IMR-90 (cell line): ENCODE data around the gene TMEM8B. TPM values are rescaled to one million over a fixed set of nuclear protein-coding genes. Genes with fewer than 3 reads are reported as not detected.

Experiments used
- ATAC-seq: fragments of 200-7000 bp; cut with Tn5 transposase; 2 replicates; pipeline ENCODE4 v1.9.1; 2020; ENCODE audit warnings: low read depth, mild to moderate bottlenecking, moderate library complexity
- BruUV-seq: library from RNA; stranded (reverse); fragments of 400-500 nt; replicated peaks from 2 replicates; lab custom pipeline; 2021; lab: Mats Ljungman, UMichigan
- CTCF ChIA-PET: fragments of 300-600 bp; formaldehyde crosslinking; extraction: SDS; loops from one replicate; lab custom pipeline; 2021; ENCODE audit warnings: antibody characterized with exemption; lab: Yijun Ruan, JAX
- POLR2A ChIA-PET: fragments of 300-600 bp; sonication (Branson Sonifier 250); formaldehyde crosslinking; loops from one replicate; lab custom pipeline; 2022; ENCODE audit warnings: antibody characterized with exemption; ENCODE audit not compliant: unreplicated experiment; lab: Charles Lee
- DNase-seq: peaks from one replicate; pipeline ENCODE4 v3.0.0; 2013
- H2AFZ ChIP-seq: replicated peaks from 2 replicates; pipeline ENCODE3; 2013; ENCODE audit warnings: low read length, mild to moderate bottlenecking; ENCODE audit not compliant: poor library complexity
- H2AK5ac ChIP-seq: 2 replicates; pipeline ENCODE4 v1.6.1; 2013; ENCODE audit warnings: low read depth, low read length, inconsistent platforms
- H2AK9ac ChIP-seq: replicated peaks from 2 replicates; pipeline ENCODE3; 2013; ENCODE audit warnings: mild to moderate bottlenecking, low read depth, low read length, moderate library complexity; ENCODE audit not compliant: poor library complexity
- H2BK120ac ChIP-seq: 2 replicates; pipeline ENCODE4 v1.6.1; 2013; ENCODE audit warnings: low read depth, low read length, inconsistent platforms
- H2BK15ac ChIP-seq: 3 replicates; pipeline ENCODE4 v1.6.1; 2013; ENCODE audit warnings: low read depth, low read length, inconsistent platforms
- H2BK20ac ChIP-seq: 2 replicates; pipeline ENCODE4 v1.6.1; 2013; ENCODE audit warnings: low read depth, mild to moderate bottlenecking, inconsistent platforms, low read length, moderate library complexity
- H2BK5ac ChIP-seq: 2 replicates; pipeline ENCODE4 v1.6.1; 2013; ENCODE audit warnings: mild to moderate bottlenecking, low read depth, low read length, inconsistent platforms; ENCODE audit not compliant: poor library complexity, severe bottlenecking
- H3K14ac ChIP-seq: replicated peaks from 2 replicates; pipeline ENCODE4 v1.6.1; 2013; ENCODE audit warnings: low read depth, low read length, inconsistent platforms
- H3K18ac ChIP-seq: 2 replicates; pipeline ENCODE4 v1.6.1; 2013; ENCODE audit warnings: low read depth, low read length, control low read depth
- H3K23ac ChIP-seq: 2 replicates; pipeline ENCODE4 v1.6.1; 2013; ENCODE audit warnings: low read depth, low read length, inconsistent platforms
- H3K27ac ChIP-seq: 2 replicates; pipeline ENCODE4 v1.5.1; 2013; ENCODE audit warnings: mild to moderate bottlenecking, control low read depth, low read length; ENCODE audit not compliant: insufficient read depth
- H3K27me3 ChIP-seq: 2 replicates; pipeline ENCODE4 v1.6.1; 2013; ENCODE audit warnings: low read length; ENCODE audit not compliant: control insufficient read depth, insufficient read depth
- H3K36me3 ChIP-seq: 2 replicates; pipeline ENCODE4 v1.6.1; 2013; ENCODE audit warnings: low read length, mixed read lengths; ENCODE audit not compliant: control insufficient read depth, insufficient read depth
- H3K4ac ChIP-seq: 2 replicates; pipeline ENCODE4 v1.6.1; 2013; ENCODE audit warnings: low read depth, low read length, inconsistent platforms
- H3K4me1 ChIP-seq: 2 replicates; pipeline ENCODE4 v1.6.1; 2013; ENCODE audit warnings: low read length, mixed read lengths; ENCODE audit not compliant: control insufficient read depth, insufficient read depth
- H3K4me2 ChIP-seq: 2 replicates; pipeline ENCODE4 v1.6.1; 2013; ENCODE audit warnings: low read depth, mild to moderate bottlenecking, control low read depth, low read length, moderate library complexity
- H3K4me3 ChIP-seq: 2 replicates; pipeline ENCODE4 v1.5.1; 2013; ENCODE audit warnings: low read depth, mild to moderate bottlenecking, control low read depth, low read length, moderate library complexity; ENCODE audit not compliant: insufficient read depth
- H3K56ac ChIP-seq: 2 replicates; pipeline ENCODE4 v1.6.1; 2013; ENCODE audit warnings: low read length, inconsistent platforms; ENCODE audit not compliant: insufficient read depth; ENCODE audit errors: extremely low read depth
- H3K79me1 ChIP-seq, 2 experiments: 2 replicates each; pipeline ENCODE4 v1.6.1; 2013; ENCODE audit warnings: low read length in 2 of 2, inconsistent platforms in 1 of 2, low read depth in 1 of 2
- H3K9ac ChIP-seq: 2 replicates; pipeline ENCODE4 v1.6.1; 2013; ENCODE audit warnings: low read depth, low read length, control low read depth
- H3K9me1 ChIP-seq: 2 replicates; pipeline ENCODE4 v1.6.1; 2013; ENCODE audit warnings: low read length, inconsistent platforms; ENCODE audit not compliant: insufficient read depth
- H3K9me3 ChIP-seq: 2 replicates; pipeline ENCODE4 v1.6.1; 2013; ENCODE audit warnings: low read length; ENCODE audit not compliant: control insufficient read depth, insufficient read depth
- H4K20me1 ChIP-seq: 2 replicates; pipeline ENCODE4 v1.6.1; 2013; ENCODE audit warnings: low read length, inconsistent platforms; ENCODE audit not compliant: insufficient read depth
- H4K5ac ChIP-seq: 2 replicates; pipeline ENCODE4 v1.6.1; 2013; ENCODE audit warnings: mild to moderate bottlenecking, low read depth, low read length, control low read depth
- H4K8ac ChIP-seq, 2 experiments: 2 replicates each; pipeline ENCODE4 v1.6.1; 2013; ENCODE audit warnings: low read depth in 2 of 2, low read length in 2 of 2, control low read depth in 1 of 2, inconsistent platforms in 1 of 2
- H4K91ac ChIP-seq: 2 replicates; pipeline ENCODE4 v1.6.1; 2013; ENCODE audit warnings: low read depth, low read length, inconsistent platforms; ENCODE audit not compliant: insufficient read depth
- CEBPB ChIP-seq: IDR thresholded peaks from 2 replicates; pipeline ENCODE4 v1.6.1; 2012; ENCODE audit warnings: low read depth, low read length, improper control_type of control experiment
- MAZ ChIP-seq: IDR thresholded peaks from 2 replicates; pipeline ENCODE4 v1.6.1; 2012; ENCODE audit warnings: low read depth, mild to moderate bottlenecking, low read length, improper control_type of control experiment, moderate library complexity, borderline replicate concordance
- RFX5 ChIP-seq: IDR thresholded peaks from 2 replicates; pipeline ENCODE4 v1.8.0; 2012; ENCODE audit warnings: low read depth, mild to moderate bottlenecking, low read length, moderate library complexity
- WGBS, 2 experiments: methylation state at CpG; one replicate each; pipeline versions ENCODE4 v1.1.5 to v1.1.7; 2013; ENCODE audit warnings: missing lambda C conversion rate in 2 of 2; ENCODE audit not compliant: insufficient read length in 1 of 2; ENCODE audit errors: extremely low coverage in 2 of 2; 5-methylcytosine and 5-hydroxymethylcytosine counted together
- dilution Hi-C: fragments of 300-500 bp; cut with HindIII; formaldehyde crosslinking; loops from one replicate; pipeline ENCODE4 v1.14.3; 2018; ENCODE audit warnings: low sequenced_read_pairs; ENCODE audit not compliant: unreplicated experiment
- in situ Hi-C: fragments of 300-500 bp; cut with MboI; formaldehyde crosslinking; loops from 3 replicates; pipeline ENCODE4 v1.14.3; 2019; ENCODE audit warnings: low sequenced_read_pairs, inconsistent platforms, mixed read lengths
- intact Hi-C: fragments of 100-400 bp; cut with micrococcal nuclease; formaldehyde crosslinking; loops from 2 replicates; pipeline ENCODE4 v1.10.0; 2022
- polyA plus RNA-seq, 3 experiments: library from polyadenylated mRNA; depleted of rRNA; stranded (reverse); fragments of >200 nt; gene quantifications; 2 replicates each; pipeline ENCODE4 v1.2.3, GENCODE V29; 2012; ENCODE audit warnings: low replicate concordance in 1 of 3
- total RNA-seq: library from RNA; depleted of rRNA; stranded (reverse); fragments of >200 nt; gene quantifications from 2 replicates; pipeline ENCODE4 v1.2.3, GENCODE V29; 2012

The TMEM8B gene
- total and polyA plus RNA-seq, 2 of the 4 experiments (the other 2 are of a cell fraction): 0.72 to 8.3 TPM

DNA sequence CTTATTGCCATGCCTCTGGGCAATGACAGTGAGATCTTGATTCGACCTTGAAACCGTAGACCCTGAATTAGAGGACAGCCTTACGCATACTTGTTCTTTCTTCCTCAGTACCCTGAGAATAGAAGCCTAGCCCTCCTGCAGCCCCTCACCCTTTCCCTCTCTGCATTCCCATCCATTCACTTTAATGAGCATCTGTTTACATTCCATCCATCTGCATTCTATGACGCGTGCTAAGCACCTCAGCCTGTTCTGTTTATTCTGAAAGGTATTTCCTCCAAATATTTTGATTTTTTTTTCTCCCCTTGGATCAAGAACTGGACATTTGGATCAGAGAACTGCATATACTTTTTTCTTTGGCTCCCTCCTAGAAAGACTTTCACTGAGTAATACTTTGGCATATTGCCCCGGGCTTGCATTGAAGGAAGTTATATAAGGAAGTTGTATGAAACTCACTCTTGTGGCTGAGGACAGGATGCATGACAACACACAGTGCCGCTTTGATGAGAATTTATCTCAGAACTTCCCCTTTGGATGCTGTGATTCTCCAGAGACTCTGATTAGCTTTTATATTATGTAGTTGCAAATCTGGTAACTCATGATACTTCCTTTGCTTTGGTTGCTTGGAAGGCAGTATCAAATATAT is 15.7 kb downstream of the TMEM8B start:
- peak overlapping the region; percentile 42; the same call in 1 of the 2 replicates for H2BK120ac ChIP-seq
- H3K14ac ChIP-seq: 0 out of 2 replicates have a peak overlapping the region, but pooled peaks have one; percentile 15
- H2AFZ ChIP-seq: no peak overlapping the region
- H4K8ac ChIP-seq: no peak overlapping the region; a peak in 1 of 4 replicates
- peak overlapping the region; percentile 47 for H3K4ac ChIP-seq
- H4K5ac ChIP-seq: peak overlapping the region; percentile 18; the same call in 1 of the 2 replicates
- no CpG with 5 or more reads among the region's 7 CpGs for WGBS, 2 experiments
- H3K4me3 ChIP-seq: no peak overlapping the region
- peak overlapping the region; percentile 85 for H2BK20ac ChIP-seq
- H2AK9ac ChIP-seq: no peak overlapping the region
- peak overlapping the region; percentile 81 for H3K27ac ChIP-seq
- peak overlapping the region; percentile 89 for H2AK5ac ChIP-seq
- no peaks in the 10 kb centered on the region for H3K9me3 ChIP-seq
- in situ Hi-C loops: no loop called here
- POLR2A ChIA-PET: no interaction called here
- H4K91ac ChIP-seq: peak overlapping the region; percentile 64; the same call in 1 of the 2 replicates
- peak; percentile 94 for DNase-seq
- H3K36me3 ChIP-seq: peaks cover 9% of the 10 kb centered on the region
- H3K18ac ChIP-seq: peak overlapping the region; percentile 56; the same call in 1 of the 2 replicates
- CTCF ChIA-PET: interaction anchor here (2.3 kb wide), 1 partner anchor 37 kb away, joined by 6 read pairs; no protein-coding TSS in a partner anchor
- H3K9ac ChIP-seq: peak overlapping the region; percentile 38; the same call in 1 of the 2 replicates
- intact Hi-C loops: loop anchor here (2.0 kb wide), 1 partner anchor 16 kb away; the partner anchor contains the start of genes FAM221B and TMEM8B
- peaks cover 4 to 6% of the 10 kb centered on the region in 2 experiments; a peak in 1 of 4 replicates for H3K79me1 ChIP-seq
- H2BK5ac ChIP-seq: peak overlapping the region; percentile 67
- H2BK15ac ChIP-seq: peak overlapping the region; percentile 86
- H3K23ac ChIP-seq: no peak overlapping the region
- H4K20me1 ChIP-seq: peaks cover 9% of the 10 kb centered on the region; the same call in 1 of the 2 replicates
- dilution Hi-C loops: no loop called here
- no peaks in the 10 kb centered on the region for H3K27me3 ChIP-seq
- BruUV-seq: no TSS peak
- peak; percentile 51 for ATAC-seq
- TF ChIP-seq MAZ (no peak), RFX5 (peak; percentile 11; the same call in 1 of the 2 replicates), CEBPB (peak; percentile 51; the same call in 1 of the 2 replicates)
- peak overlapping the region; percentile 44; the same call in 1 of the 2 replicates for H3K4me2 ChIP-seq
- peaks cover 20% of the 10 kb centered on the region for H3K4me1 ChIP-seq
- peaks cover 23% of the 10 kb centered on the region for H3K9me1 ChIP-seq
- H3K56ac ChIP-seq: no peak overlapping the region; the same call in 1 of the 2 replicates
